Natural killer cell (primary cell): ENCODE data around the gene ZNF333. TPM values are rescaled to one million over a fixed set of nuclear protein-coding genes. Genes with fewer than 3 reads are reported as not detected.

Experiments used
- ATAC-seq, 3 donors: fragments of 150-1000 bp in 2 of 3; fragments of 200-7000 bp in 1 of 3; cut with Tn5 transposase; 1 replicate in 1 of 3; 2 replicates in 2 of 3; pipeline ENCODE4 v1.10.0; 2021; ENCODE audit warnings: mild to moderate bottlenecking in 2 of 3, moderate library complexity in 2 of 3
- DNase-seq, 2 donors: peaks; one replicate each; pipeline versions ENCODE4 v3.0.0 to v3.0.0-alpha.2; 2013 to 2021; ENCODE audit warnings: mixed read lengths in 1 of 2
- H3K27ac ChIP-seq: one replicate; pipeline ENCODE4 v1.5.1; 2013; ENCODE audit warnings: mild to moderate bottlenecking, low read length
- H3K27me3 ChIP-seq: one replicate; pipeline ENCODE4 v1.6.1; 2013; ENCODE audit warnings: low read length; ENCODE audit not compliant: control insufficient read depth, insufficient read depth
- H3K36me3 ChIP-seq: one replicate; pipeline ENCODE4 v1.6.1; 2013; ENCODE audit warnings: low read length; ENCODE audit not compliant: control insufficient read depth, insufficient read depth
- H3K4me1 ChIP-seq: one replicate; pipeline ENCODE4 v1.6.1; 2013; ENCODE audit warnings: low read length; ENCODE audit not compliant: control insufficient read depth, insufficient read depth
- H3K4me3 ChIP-seq: one replicate; pipeline ENCODE4 v1.5.1; 2013; ENCODE audit warnings: low read length
- H3K9me3 ChIP-seq: one replicate; pipeline ENCODE4 v1.6.1; 2013; ENCODE audit warnings: low read length; ENCODE audit not compliant: control insufficient read depth, insufficient read depth
- H3K27ac Mint-ChIP-seq, 2 donors: one replicate each; pipeline ENCODE4 v1.8.0; 2022; ENCODE audit warnings: mild to moderate bottlenecking in 2 of 2, mixed read lengths in 2 of 2, moderate library complexity in 1 of 2
- H3K27me3 Mint-ChIP-seq, 2 donors: one replicate each; pipeline ENCODE4 v1.8.0; 2022; ENCODE audit warnings: low read depth in 2 of 2, mixed read lengths in 2 of 2
- H3K36me3 Mint-ChIP-seq: one replicate; pipeline ENCODE4 v1.8.0; 2022; ENCODE audit warnings: mixed read lengths
- H3K4me1 Mint-ChIP-seq, 2 donors: one replicate each; pipeline ENCODE4 v1.8.0; 2022; ENCODE audit warnings: mixed read lengths in 2 of 2
- H3K4me3 Mint-ChIP-seq: one replicate; pipeline ENCODE4 v1.8.0; 2022; ENCODE audit warnings: mild to moderate bottlenecking, moderate library complexity, mixed read lengths
- H3K9me3 Mint-ChIP-seq, 2 donors: one replicate each; pipeline ENCODE4 v1.8.0; 2022; ENCODE audit warnings: mixed read lengths in 2 of 2
- CTCF ChIP-seq: fragments of 200-600 bp; IDR thresholded peaks from one replicate; pipeline ENCODE4 v1.8.0; 2022; ENCODE audit warnings: antibody characterized with exemption
- WGBS: methylation state at CpG from one replicate; pipeline ENCODE4 v1.1.7; 2013; ENCODE audit warnings: missing lambda C conversion rate; ENCODE audit not compliant: insufficient coverage; 5-methylcytosine and 5-hydroxymethylcytosine counted together
- intact Hi-C: fragments of 100-400 bp; cut with micrococcal nuclease; formaldehyde crosslinking; loops from one replicate; pipeline ENCODE4 v1.14.2; 2022
- total RNA-seq, 4 donors: library from RNA; stranded (reverse); fragments of 120-200 nt in 1 of 4; gene quantifications; one replicate each; pipeline versions ENCODE4 v1.2.3 to v1.2.4, GENCODE V29; 2013 to 2022

Gene ZNF333
- total RNA-seq, 3 donors from 2014 or later (not counting 1 experiment from before 2014, with no cell fraction given), result 25.9 to 37.9 (median 31.6) TPM

- intact Hi-C loops, result loop anchor here (1.0 kb wide), 1 partner anchor 112 kb away; no protein-coding TSS in a partner anchor
- H3K9me3 ChIP-seq, result no peaks in the 10 kb centered on the region
- no peak overlapping the region for H3K27ac ChIP-seq
- H3K27me3 ChIP-seq, result no peaks in the 10 kb centered on the region
- TF ChIP-seq CTCF, result peak; percentile 56
- H3K4me1 ChIP-seq, result peaks cover 16% of the 10 kb centered on the region
- no peak overlapping the region for H3K4me3 ChIP-seq
- H3K36me3 Mint-ChIP-seq, result no peaks in the 10 kb centered on the region
- no peak overlapping the region for H3K27ac Mint-ChIP-seq
- H3K4me1 Mint-ChIP-seq, result peaks cover 0 to 16% of the 10 kb centered on the region in 2 donors
- no peaks in the 10 kb centered on the region for H3K36me3 ChIP-seq
- H3K9me3 Mint-ChIP-seq, result no peaks in the 10 kb centered on the region
- peaks cover 0 to 4% of the 10 kb centered on the region in 2 donors for H3K27me3 Mint-ChIP-seq
- no peak overlapping the region for H3K4me3 Mint-ChIP-seq
- DNase-seq (peak in 1 of 2 donors; percentile 50), ATAC-seq (no peak)
- WGBS, result 50% methylated on average over 2 of the region's 3 CpGs
Observed at GRCh38 chr19:14686411-14686810, 3.4 kb upstream of the ZNF333 start.

GRCh38 chr19:14694641-14695266 is 4.9 kb downstream of the ZNF333 start:
- intact Hi-C loops, result no loop called here
- no peak for TF ChIP-seq CTCF
- WGBS, result 95% methylated on average over 13 of the region's 13 CpGs

GRCh38 chr19:14695471-14695870 is 5.6 kb downstream of the ZNF333 start:
- intact Hi-C loops, result no loop called here
- H3K4me3 ChIP-seq, result no peak overlapping the region
- H3K4me1 ChIP-seq, result peaks cover 4% of the 10 kb centered on the region
- peaks cover 6 to 14% of the 10 kb centered on the region in 2 donors for H3K4me1 Mint-ChIP-seq
- WGBS, result 98% methylated on average over 5 of the region's 5 CpGs
- no peaks in the 10 kb centered on the region for H3K9me3 Mint-ChIP-seq
- no peak overlapping the region for H3K4me3 Mint-ChIP-seq
- H3K27me3 Mint-ChIP-seq, result no peaks in the 10 kb centered on the region
- no peaks in the 10 kb centered on the region for H3K27me3 ChIP-seq
- peaks cover 46% of the 10 kb centered on the region for H3K36me3 ChIP-seq
- DNase-seq (no peak), ATAC-seq (no peak)
- no peaks in the 10 kb centered on the region for H3K9me3 ChIP-seq
- H3K27ac ChIP-seq, result no peak overlapping the region
- H3K36me3 Mint-ChIP-seq, result peaks cover 9% of the 10 kb centered on the region
- no peak overlapping the region for H3K27ac Mint-ChIP-seq
- no peak for TF ChIP-seq CTCF

More at GRCh38 chr19:14694641-14695266, 4.9 kb downstream of the ZNF333 start:
- no peak for ATAC-seq
- Histone ChIP-seq H3K27ac (no peak overlapping the region), H3K36me3 (peaks cover 39% of the 10 kb centered on the region), H3K4me1 (peaks cover 9% of the 10 kb centered on the region), H3K27me3 (no peaks in the 10 kb centered on the region), H3K4me3 (no peak overlapping the region), H3K9me3 (no peaks in the 10 kb centered on the region)
- no peak overlapping the region for H3K27ac Mint-ChIP-seq
- no peak for DNase-seq
- no peak overlapping the region for H3K4me3 Mint-ChIP-seq
- peaks cover 9% of the 10 kb centered on the region for H3K36me3 Mint-ChIP-seq
- peaks cover 6 to 18% of the 10 kb centered on the region in 2 donors for H3K4me1 Mint-ChIP-seq
- no peaks in the 10 kb centered on the region for H3K27me3 Mint-ChIP-seq
- no peaks in the 10 kb centered on the region for H3K9me3 Mint-ChIP-seq

GRCh38 chr19:14699641-14700040 is 9.8 kb downstream of the ZNF333 start:
- H3K27me3 Mint-ChIP-seq, result no peaks in the 10 kb centered on the region
- intact Hi-C loops, result no loop called here
- no peaks in the 10 kb centered on the region for H3K4me1 Mint-ChIP-seq
- Histone ChIP-seq H3K4me3 (no peak overlapping the region), H3K9me3 (no peaks in the 10 kb centered on the region), H3K27me3 (no peaks in the 10 kb centered on the region), H3K4me1 (no peaks in the 10 kb centered on the region), H3K36me3 (peaks cover 74% of the 10 kb centered on the region), H3K27ac (no peak overlapping the region)
- no peak overlapping the region for H3K4me3 Mint-ChIP-seq
- no peak for TF ChIP-seq CTCF
- 91% methylated on average over 8 of the region's 8 CpGs for WGBS
- H3K27ac Mint-ChIP-seq, result no peak overlapping the region
- peaks cover 9% of the 10 kb centered on the region for H3K36me3 Mint-ChIP-seq
- DNase-seq (no peak), ATAC-seq (no peak)
- no peaks in the 10 kb centered on the region for H3K9me3 Mint-ChIP-seq
